Mammary epithelial cell (primary cell): ENCODE results near the gene TECPR1.

Experiments
- EZH2 ChIP-seq: IDR thresholded peaks from 2 replicates; pipeline ENCODE4 v1.6.1; 2012; ENCODE audit warnings: low read length, inconsistent platforms, borderline replicate concordance
- TF ChIP-seq, protein P1 (sequence below), 2 donors: IDR thresholded peaks in 1 of 2; conservative IDR thresholded peaks in 1 of 2; 2 replicates each; pipeline ENCODE4 v1.5.1; 2011 to 2012; ENCODE audit warnings: inconsistent platforms in 2 of 2, low read length in 2 of 2, mild to moderate bottlenecking in 2 of 2, control low read depth in 1 of 2, low read depth in 1 of 2; ENCODE audit not compliant: insufficient read depth in 1 of 2; ENCODE audit errors: extremely low read depth in 1 of 2

DNA sequence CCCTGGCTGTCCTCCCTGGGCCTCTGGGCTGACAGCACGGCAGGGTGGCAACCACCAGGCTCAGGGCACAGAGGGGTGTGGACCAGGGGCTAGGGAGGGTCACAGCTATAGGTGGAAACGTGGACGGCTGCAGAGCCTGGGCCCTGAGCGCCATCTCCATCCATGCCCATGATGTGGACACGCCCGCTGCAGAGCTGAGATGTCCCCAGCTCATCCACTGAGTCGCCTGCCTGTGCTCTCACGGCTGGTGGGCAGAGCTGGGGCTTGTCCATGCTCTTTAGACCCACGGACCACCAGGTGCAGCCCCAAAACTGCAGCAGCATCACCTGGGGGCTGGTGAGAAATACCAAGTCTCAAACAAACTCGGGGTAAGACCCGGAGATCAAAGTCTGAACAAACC is 16.1 kb downstream of the TECPR1 start:
- TF ChIP-seq, protein P1, sequence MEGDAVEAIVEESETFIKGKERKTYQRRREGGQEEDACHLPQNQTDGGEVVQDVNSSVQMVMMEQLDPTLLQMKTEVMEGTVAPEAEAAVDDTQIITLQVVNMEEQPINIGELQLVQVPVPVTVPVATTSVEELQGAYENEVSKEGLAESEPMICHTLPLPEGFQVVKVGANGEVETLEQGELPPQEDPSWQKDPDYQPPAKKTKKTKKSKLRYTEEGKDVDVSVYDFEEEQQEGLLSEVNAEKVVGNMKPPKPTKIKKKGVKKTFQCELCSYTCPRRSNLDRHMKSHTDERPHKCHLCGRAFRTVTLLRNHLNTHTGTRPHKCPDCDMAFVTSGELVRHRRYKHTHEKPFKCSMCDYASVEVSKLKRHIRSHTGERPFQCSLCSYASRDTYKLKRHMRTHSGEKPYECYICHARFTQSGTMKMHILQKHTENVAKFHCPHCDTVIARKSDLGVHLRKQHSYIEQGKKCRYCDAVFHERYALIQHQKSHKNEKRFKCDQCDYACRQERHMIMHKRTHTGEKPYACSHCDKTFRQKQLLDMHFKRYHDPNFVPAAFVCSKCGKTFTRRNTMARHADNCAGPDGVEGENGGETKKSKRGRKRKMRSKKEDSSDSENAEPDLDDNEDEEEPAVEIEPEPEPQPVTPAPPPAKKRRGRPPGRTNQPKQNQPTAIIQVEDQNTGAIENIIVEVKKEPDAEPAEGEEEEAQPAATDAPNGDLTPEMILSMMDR (conservative IDR thresholded peaks at IDR 0.05 in 1 of 2, IDR thresholded peaks at IDR 0.05 in 1 of 2; ENCODE audit: extremely low read depth in 1 of 2, insufficient read depth in 1 of 2, low read depth in 1 of 2, low read length in 2 of 2), result no peak
- TF ChIP-seq EZH2, result no peak
